OCI-M2 (cell line): Measurements from ENCODE around the gene KERA.

Experiments used
- DNase-seq: peaks from one replicate; lab custom pipeline; 2025; ENCODE audit not compliant: unreplicated experiment; lab: John Stamatoyannopoulos, UW

Gene KERA

GRCh38 chr12:91074154-91074709 lies 16.4 kb upstream of the KERA start:
- DNase-seq = no peak

GRCh38 chr12:91073426-91073825 lies 15.6 kb upstream of the KERA start:
- DNase-seq = no peak

DNA sequence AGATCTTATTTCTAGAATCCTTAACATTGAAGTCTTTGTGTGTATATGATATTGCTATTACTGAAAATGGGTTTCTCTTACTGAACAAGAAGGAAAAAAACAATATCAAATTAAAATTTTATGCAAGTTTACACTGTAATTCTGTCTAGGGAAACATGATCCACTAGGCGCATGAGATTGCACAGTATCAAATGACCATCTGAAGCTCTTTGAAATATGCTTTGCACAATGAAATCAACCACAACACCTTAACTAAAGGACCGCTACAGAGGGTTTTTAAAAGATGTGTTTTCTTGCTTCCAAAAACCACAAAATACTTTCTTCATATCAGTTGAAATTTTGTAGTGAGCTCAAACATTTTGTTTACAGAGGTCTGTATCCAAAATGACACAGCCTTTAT lies 15.1 kb upstream of the KERA start:
- DNase-seq = no peak

- DNase-seq = no peak
Measured at GRCh38 chr12:91070936-91071335, 13.1 kb upstream of the KERA start.

GRCh38 chr12:91065396-91065795 lies 7.6 kb upstream of the KERA start:
- no peak for DNase-seq

GRCh38 chr12:91064640-91065039 lies 6.8 kb upstream of the KERA start:
- no peak for DNase-seq

DNA sequence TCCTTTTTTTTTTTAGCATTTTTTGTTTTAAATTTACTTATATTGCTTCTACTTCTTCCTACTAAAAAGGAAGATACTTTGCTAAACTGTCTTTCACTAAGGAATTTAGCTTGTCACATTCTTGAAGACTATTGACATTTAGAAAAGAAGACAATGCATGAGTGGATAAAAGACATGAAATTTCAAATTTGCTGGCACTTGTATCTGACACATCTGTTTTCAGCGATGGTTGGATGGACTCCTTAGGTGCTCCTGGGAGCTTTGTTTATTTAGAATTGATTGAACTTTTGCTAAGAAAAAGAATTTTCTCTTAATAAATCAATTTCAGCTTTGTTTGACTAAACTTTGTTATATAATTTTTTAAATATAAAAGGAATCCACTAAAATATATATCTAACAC lies 3.3 kb upstream of the KERA start:
- DNase-seq = no peak

- no peak for DNase-seq
Measured at GRCh38 chr12:91059211-91059610, 1.4 kb upstream of the KERA start.

DNA sequence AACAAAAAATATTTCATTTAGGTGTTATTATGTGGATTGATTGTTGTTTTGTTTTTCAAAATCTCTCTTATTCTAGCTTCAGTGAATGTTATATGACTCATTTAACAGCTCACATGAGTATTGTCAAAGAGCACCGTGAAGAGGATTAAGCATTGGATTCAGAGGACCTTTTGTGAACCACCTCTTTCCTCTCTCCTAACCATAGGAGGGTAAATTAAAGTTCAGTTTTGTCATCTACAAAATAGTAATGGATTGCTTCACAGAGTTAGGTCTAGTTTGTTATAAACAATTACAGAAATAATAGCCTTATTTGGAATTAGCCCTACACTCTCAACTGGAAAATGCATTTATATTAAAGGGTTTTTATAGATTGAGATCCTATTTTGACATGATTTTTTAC lies 962 bp upstream of the KERA start:
- DNase-seq = no peak

GRCh38 chr12:91056488-91056887 lies 1.3 kb downstream of the KERA start:
- no peak for DNase-seq

DNA sequence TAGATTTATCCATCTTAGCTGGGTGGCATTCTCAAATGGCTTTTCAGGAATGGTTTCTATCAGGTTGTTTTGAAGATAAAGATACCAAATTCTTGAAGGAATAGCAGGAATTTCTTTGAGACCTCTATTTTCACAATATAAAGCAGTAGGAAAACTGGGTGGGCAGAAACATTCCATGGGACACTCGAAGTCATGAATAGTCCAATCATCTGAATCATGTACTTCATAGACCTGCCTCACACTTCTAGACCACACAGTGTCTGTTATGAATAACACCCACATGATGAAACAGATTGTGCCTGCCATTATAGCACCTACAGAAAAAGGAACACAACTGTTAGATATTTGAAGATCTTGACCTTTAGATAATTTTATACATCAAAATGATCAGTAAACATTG lies 1.8 kb downstream of the KERA start:
- no peak for DNase-seq

DNA sequence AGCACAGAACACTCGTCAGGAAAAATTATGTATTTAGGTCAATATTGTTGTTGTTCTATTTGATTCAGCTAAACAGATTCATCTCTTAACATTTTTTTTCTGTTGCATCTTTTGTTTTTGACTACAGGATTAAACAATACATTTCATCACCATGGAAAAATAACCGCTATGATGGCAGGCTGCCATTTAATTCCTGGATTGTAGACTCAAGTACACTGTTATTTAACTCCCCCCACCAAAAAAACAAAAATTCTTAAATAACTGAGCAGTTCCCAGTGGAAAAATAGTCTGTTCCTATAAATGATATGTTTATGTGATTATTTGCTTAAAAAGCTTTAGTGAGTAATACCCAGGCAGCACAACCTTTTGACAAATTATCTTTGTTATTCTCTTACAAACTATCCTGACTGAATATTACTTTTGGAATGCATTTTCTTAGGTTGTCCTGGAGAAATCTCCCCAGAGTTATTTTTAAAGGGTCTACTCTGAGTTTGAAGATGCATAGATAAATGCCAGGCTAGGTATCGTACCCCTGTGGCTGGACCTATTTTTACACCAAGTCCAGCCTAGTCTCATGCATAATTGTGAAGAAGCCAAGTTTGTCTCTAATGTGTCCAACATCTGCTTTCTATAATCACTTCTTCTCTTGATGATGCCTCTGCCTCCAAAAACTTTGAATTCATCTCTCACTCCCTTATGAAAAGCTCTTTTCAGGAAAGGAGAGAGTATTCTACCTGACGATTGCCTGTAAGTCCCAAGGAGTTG lies 3.7 kb downstream of the KERA start:
- no peak for DNase-seq

- DNase-seq = no peak
Measured at GRCh38 chr12:91052026-91052425, 5.8 kb downstream of the KERA start.

- DNase-seq = no peak
Measured at GRCh38 chr12:91044586-91044985, 13.2 kb downstream of the KERA start.

DNA sequence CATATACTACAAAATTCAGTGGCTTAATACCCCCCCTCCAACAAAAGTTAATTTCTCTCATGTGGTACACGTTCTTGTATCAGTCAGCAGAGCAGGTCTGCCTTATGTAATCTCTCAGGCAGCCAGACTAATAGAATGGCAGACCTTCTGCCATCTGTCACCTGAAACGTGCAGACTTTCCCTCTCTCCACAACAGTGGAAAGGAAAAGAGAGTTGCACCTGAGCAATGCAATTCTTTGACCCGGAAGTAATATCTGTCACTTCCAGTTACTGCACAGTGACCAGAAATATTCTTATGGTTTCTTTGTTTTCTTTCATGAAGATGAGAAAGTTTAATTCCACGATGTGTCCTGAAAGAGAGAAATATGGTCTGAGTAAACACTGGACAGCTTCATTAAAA lies 14.4 kb downstream of the KERA start:
- DNase-seq = no peak

DNA sequence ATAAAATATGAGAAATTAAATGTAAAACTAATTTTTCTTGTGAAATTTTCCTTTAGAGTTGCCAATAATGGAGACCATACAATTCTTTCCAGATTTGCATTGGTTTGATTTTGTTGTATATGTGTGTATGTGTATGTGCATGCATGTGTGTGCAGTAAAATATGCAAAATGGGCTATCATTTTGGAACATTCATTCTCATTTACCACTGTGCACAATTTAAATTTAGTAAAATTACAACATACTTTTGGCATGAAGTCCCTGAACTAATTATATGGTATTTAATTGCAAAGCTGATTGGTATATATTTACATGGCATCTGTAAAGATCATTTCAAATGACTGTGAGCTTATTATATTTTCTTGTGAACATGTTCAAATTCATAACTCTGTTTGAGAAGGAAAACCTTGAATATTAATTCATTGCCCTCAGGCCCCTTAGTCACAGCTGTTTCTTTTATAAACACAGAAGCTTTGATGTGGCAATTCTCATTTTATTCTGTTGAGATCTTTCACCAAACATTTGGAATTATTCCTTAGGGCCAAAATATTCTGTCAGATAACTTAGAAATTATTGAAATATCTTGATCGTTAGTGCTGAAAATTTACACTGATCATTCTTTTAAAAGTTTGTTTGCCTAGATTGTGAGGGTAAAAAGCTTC lies 17.6 kb downstream of the KERA start:
- no peak for DNase-seq

- DNase-seq = no peak
Measured at GRCh38 chr12:91037276-91037675, 20.5 kb downstream of the KERA start.

DNA sequence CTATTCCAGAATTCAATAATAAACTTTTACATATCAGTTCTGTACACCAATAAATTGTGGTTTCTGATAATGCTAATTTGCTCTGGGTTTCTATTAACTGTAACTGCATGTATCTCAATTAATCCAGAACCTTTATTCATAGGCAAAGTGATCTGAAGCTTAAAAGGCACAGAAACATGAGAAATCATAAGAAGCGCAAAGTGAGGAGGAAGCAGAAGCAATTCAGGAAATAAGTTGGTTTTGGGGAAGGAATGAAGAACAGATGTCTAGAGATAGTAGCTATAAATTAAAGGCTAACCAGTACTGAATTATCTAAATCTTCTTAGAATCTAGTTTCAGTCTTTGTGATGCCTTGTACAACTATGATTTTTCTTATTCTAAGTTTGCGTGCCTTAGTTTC lies 24.6 kb downstream of the KERA start:
- no peak for DNase-seq

- no peak for DNase-seq
Measured at GRCh38 chr12:91023326-91024004, 34.4 kb downstream of the KERA start.

DNA sequence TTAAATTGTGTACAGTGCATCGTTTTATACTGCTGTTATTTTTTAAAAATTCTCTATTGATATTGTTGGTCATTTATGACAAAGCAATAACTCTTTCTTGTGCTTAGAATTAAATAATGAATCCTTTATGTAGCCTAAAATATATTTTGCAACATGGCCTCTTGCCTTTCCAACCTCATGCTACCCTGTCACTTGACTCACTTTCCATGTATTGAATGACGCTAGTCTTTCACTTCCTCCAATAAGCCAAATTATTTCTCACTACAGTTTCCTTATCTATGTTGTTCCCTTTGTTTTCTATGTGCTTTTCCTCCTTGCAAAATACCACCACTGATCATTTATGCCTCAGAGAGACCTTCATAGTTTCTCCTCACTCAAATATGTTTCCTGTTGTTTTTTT lies 36.7 kb downstream of the KERA start:
- DNase-seq = no peak

DNA sequence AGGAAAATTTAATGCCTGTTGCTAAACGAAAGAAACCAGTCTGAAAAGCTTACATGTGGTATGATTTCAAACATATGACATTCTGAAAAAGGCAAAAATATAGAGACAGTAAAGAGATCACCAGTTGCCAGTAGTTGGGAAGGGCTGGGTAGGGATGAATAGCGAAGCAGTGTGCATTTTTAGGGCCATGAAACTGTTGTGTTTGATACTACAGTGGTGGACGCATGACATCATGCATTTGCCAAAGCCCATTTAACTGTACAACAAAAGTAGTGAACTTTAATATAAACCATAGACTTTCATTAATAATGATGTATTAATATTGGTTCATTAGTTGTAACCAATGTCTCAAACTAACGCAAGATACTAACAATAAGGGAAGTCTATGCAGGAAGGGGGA lies 38.4 kb downstream of the KERA start:
- DNase-seq = no peak
